DMS79 treated with DMSO at 0.1 percent for 48 hours (cell line): ENCODE data around the gene ZFP92.

ENCODE experiments used
- DNase-seq: peaks from one replicate; lab custom pipeline; 2025; lab: John Stamatoyannopoulos, UW

ZFP92 gene

DNA sequence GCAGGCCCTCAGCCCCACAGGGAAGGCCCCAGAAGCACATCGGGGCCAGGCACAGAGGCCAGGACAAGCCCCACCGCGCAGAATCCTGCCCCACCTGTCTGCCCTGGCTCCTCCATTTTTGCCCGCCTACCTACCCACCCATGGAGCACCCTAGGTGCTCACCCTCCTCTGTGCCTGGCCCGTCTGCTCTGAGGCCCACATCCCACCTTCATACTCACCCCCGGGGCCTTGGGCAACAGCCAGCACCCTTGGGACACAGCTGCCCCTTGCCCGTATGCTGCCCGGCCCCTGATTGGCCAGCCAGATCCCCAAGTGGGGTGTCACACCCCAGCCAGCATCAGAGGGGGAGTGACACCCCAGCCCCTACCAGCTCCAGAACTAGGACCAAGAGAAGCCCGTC, 45.4 kb downstream of the ZFP92 start:
- DNase-seq = no peak

- no peak for DNase-seq
These were observed 46.0 kb downstream of the ZFP92 start for GRCh38 chrX:153457136-153457825.

DNA sequence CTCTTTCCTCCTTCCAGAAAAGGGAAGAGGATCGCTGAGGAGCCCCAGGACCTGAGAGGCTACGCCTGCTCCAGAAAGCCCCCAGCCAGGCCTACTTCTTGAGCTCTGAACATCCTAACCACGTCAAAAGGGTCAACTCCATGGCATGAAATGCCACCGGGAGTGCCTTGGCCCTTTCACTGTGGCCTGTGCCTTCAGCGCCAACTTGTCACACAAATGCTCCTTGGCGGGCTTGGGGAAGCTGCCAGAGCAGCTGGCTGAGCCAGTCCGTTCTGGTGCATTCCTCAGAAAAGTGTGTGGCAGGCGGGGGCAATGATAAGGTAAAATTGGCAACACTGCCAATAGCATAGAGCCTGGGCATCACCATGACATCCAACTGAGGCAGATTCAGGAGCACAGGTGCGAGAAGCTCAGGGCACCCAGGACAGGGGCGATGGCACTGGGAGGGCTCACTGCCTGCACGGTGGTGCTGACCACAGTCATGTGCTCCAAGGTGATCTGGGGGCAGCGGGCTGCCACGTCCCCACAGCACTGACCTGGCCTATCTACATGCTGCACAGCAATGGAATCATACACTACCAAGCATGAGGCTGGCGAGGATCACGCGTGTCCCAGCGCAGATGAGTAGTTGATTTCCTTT, 46.7 kb downstream of the ZFP92 start:
- no peak for DNase-seq

- DNase-seq = no peak
These were observed 47.2 kb downstream of the ZFP92 start for GRCh38 chrX:153458476-153458875.

DNA sequence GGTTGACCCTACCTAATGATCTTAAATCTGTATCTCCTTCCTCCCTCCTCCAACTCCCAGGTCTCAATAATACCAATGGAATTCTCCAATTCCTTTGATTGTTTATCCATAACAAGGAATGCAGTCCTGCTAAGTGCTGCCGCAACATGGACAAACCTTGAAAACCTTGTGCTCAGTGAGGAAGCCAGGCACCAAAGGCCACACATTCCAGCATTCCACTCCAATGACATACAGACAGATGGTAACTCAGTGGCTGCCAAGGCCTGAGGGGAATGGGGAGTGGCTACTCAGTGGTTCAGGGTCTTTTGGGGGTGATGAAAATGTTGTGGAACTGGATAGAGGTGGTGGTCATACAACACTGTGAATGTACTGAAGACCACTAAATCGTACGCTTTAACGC, 48.7 kb downstream of the ZFP92 start:
- no peak for DNase-seq

DNA sequence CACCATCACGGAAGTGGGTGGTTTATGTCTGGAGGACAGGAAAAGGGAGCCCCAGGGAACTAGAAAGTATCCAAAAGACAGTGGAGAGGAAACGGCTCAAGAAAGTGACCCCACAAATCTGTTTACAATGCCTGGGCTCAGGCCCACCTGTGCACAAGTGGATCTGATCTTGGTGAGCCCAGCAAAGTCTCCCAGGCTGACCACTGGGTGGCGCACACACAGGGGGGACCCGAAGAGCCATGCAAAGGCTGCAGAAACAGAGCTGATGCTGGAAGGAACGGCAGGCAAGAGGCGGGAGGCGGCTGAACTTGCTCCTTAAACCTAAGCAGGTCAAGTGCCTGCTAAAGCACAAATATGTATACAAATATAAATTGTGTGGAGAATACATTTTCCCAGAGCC, 49.6 kb downstream of the ZFP92 start:
- DNase-seq = no peak
